Measurements from ENCODE around the gene BTRC.

The BTRC gene

DNA sequence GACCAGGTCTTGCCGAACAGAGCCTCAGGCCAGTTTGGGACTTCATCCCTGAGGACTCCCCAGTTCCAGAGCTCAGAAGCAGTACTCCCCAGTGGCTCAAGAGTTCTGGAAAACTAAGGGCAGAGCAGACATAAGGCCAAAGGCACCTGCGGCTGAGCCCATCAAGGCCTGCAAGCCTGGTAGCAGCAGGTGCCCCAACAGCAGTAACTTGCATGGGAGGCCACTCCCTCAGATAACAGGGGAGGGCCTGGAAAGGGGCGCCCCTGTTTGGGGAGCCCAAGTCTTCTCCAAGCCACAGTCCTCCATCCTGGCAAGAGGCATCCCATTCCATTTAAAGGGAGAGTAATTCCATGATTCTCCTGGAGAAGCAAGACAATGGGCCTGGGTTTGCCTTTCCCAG is 221.1 kb downstream of the BTRC start:
- no peak for TF ChIP-seq CTBP1 (IDR thresholded peaks at IDR 0.05; ENCODE audit: borderline replicate concordance)
- TF ChIP-seq L3MBTL2 (conservative IDR thresholded peaks at IDR 0.05): no peak
- no peak for TF ChIP-seq LEF1 (IDR thresholded peaks at IDR 0.05; ENCODE audit: borderline replicate concordance)
- TF ChIP-seq, protein P1, sequence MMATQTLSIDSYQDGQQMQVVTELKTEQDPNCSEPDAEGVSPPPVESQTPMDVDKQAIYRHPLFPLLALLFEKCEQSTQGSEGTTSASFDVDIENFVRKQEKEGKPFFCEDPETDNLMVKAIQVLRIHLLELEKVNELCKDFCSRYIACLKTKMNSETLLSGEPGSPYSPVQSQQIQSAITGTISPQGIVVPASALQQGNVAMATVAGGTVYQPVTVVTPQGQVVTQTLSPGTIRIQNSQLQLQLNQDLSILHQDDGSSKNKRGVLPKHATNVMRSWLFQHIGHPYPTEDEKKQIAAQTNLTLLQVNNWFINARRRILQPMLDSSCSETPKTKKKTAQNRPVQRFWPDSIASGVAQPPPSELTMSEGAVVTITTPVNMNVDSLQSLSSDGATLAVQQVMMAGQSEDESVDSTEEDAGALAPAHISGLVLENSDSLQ (IDR thresholded peaks at IDR 0.05): no peak
- no peak for TF ChIP-seq SP1 (IDR thresholded peaks at IDR 0.05)
- no peak for TF ChIP-seq BHLHE40 (IDR thresholded peaks at IDR 0.05; ENCODE audit: borderline replicate concordance)
- TF ChIP-seq SUZ12 (IDR thresholded peaks at IDR 0.05): no peak
- no peak for TF ChIP-seq ELF4 (IDR thresholded peaks at IDR 0.05)
- TF ChIP-seq ZNF384 (IDR thresholded peaks at IDR 0.05): no peak
- TF ChIP-seq HDGF (IDR thresholded peaks at IDR 0.05; ENCODE audit: borderline replicate concordance): no peak
- TF ChIP-seq NFRKB (IDR thresholded peaks at IDR 0.05): no peak
- TF ChIP-seq FOXM1 (IDR thresholded peaks at IDR 0.05; ENCODE audit: borderline replicate concordance): no peak
- TF ChIP-seq TARDBP (IDR thresholded peaks at IDR 0.05): no peak
- TF ChIP-seq ARNT (IDR thresholded peaks at IDR 0.05): no peak
- CTCF ChIA-PET: interaction anchor here (0.5 kb wide), 1 partner anchor 124 kb away, joined by 3 read pairs; no protein-coding TSS in a partner anchor
- no peak for DNase-seq (ENCODE audit: extremely low spot score)
- POLR2A ChIA-PET: interaction anchor here (1.9 kb wide), 1 partner anchor 13 kb away, joined by 10 read pairs; the partner anchor contains the start of genes DPCD and POLL

DNA sequence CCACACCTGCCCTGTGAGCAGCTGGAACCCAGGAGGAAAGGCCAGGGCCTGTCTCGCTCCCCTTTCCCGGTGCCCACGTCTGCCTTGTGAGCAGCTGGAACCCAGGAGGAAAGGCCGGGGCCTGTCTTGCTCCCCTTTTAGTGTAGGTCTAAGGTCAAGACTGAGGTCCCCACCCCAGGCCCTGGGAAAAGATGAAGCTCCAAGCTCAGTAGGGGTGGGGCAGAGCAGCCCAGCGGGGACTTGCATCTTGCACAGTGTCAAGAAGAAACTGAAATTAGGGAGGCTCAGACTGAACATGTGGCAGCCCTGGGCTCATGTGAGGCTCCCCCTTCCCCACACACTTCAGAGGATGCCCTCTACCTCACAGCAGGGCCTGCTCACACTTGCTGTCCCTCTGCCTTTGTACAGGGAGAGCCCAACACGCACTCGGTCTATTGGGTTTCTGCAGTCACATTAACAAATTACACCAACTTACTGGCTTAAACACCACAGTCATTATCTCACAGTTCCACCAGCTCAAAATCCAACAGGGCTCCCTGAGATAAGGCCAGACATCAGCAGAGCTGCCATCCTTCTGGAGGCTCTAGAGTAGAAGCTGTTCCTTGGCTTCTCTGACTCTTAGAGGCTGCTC is 221.7 kb downstream of the BTRC start:
- CTCF ChIA-PET: interaction anchor here (0.9 to 1.2 kb wide), 4 partner anchors 114 to 433 kb away, joined by 3 to 5 read pairs (median 4); no protein-coding TSS in a partner anchor
- no peak for DNase-seq (ENCODE audit: extremely low spot score)
- TF ChIP-seq FOXM1 (IDR thresholded peaks at IDR 0.05; ENCODE audit: borderline replicate concordance): no peak
- no peak for TF ChIP-seq CTBP1 (IDR thresholded peaks at IDR 0.05; ENCODE audit: borderline replicate concordance)
- POLR2A ChIA-PET: interaction anchor here (1.9 kb wide), 1 partner anchor 12 kb away, joined by 10 read pairs; the partner anchor contains the start of genes DPCD and POLL

DNA sequence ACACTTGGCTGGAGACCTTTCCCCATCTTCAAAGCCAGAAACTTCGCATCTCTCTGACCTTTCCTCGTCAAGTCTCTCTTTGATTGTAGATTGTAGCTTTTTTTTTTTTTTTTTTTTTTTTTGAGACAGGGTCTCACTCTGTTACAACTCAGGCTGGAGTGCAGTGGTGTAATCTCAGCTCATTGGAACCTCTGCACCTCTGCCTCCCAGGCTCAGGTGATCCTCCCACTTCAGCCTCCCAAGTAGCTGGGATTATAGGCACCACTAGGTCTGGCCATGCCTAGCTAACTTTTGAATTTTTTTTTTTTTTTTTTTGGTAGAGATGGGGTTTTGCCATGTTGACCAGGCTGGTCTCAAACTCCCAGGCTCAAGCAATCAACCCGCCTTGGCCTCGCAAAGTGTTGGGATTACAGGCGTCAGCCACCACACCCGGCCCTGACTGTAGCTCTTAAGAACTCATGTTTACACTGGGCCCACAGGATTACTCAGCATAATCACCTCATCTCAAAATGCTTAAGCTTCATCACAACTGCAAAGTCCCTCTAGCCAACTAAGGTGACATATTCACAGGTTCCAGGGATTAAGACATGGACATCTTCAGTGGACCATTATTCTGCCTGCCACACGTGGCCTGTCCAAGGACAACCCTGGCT is 222.4 kb downstream of the BTRC start:
- ChIA-PET CTCF (interaction anchor here (0.9 to 1.2 kb wide), 4 partner anchors 113 to 434 kb away, joined by 3 to 5 read pairs (median 4); no protein-coding TSS in a partner anchor), POLR2A (interaction anchor here (1.9 kb wide), 1 partner anchor 11 kb away, joined by 10 read pairs; the partner anchor contains the start of genes DPCD and POLL)
- TF ChIP-seq, protein P1 (IDR thresholded peaks at IDR 0.05): no peak
- TF ChIP-seq NFRKB (IDR thresholded peaks at IDR 0.05): no peak
- no peak for TF ChIP-seq CTBP1 (IDR thresholded peaks at IDR 0.05; ENCODE audit: borderline replicate concordance)
- no peak for TF ChIP-seq SUZ12 (IDR thresholded peaks at IDR 0.05)
- TF ChIP-seq ZNF384 (IDR thresholded peaks at IDR 0.05): no peak
- TF ChIP-seq FOXA1 (IDR thresholded peaks at IDR 0.05): no peak
- no peak for TF ChIP-seq ARNT (IDR thresholded peaks at IDR 0.05)
- TF ChIP-seq L3MBTL2 (conservative IDR thresholded peaks at IDR 0.05): no peak
- DNase-seq (ENCODE audit: extremely low spot score): no peak

DNA sequence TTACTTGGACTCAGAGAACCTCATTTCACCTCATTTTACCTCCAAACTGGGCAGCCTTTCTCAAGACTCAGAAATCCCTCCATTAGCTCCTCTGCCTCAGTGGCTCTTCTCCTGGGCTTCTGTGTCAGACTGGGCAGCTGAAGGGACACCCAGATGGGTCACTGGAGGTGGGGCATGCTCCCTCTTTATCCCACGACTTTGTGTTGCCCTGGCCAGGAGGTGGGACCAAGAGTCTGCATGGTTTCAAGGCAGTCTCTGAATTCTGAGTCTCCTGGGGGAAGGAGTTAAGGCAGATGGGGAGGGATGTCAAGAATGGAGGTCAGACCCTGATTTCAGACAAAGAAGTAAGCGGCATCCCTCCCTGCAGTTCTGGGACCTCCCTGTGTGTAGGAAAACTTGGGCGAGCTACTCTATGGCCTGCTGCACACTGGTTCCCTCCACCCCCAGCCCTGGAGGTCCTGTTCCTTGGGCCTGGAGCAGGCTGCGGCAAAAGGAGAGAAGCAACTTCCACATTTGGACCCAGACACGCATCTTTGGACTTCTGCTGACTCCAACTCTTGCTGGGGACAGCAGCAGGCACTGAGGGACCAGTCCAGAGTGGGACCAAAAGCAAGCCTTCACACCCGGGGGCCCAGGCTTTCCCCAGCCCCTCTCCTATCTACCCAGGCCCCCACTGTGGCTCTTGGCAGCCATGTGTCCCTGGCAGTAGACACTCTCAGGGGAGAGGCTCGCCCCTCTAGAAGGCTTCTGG is 223.3 kb downstream of the BTRC start:
- TF ChIP-seq, protein P1 (IDR thresholded peaks at IDR 0.05): no peak
- TF ChIP-seq BHLHE40 (IDR thresholded peaks at IDR 0.05; ENCODE audit: borderline replicate concordance): no peak
- TF ChIP-seq FOXA1 (IDR thresholded peaks at IDR 0.05): no peak
- TF ChIP-seq NFRKB (IDR thresholded peaks at IDR 0.05): no peak
- ChIA-PET POLR2A (interaction anchor here (1.1 kb wide), 1 partner anchor 11 kb away, joined by 3 read pairs; the partner anchor contains the start of genes DPCD and POLL), CTCF (no interaction called here)
- no peak for DNase-seq (ENCODE audit: extremely low spot score)

DNA sequence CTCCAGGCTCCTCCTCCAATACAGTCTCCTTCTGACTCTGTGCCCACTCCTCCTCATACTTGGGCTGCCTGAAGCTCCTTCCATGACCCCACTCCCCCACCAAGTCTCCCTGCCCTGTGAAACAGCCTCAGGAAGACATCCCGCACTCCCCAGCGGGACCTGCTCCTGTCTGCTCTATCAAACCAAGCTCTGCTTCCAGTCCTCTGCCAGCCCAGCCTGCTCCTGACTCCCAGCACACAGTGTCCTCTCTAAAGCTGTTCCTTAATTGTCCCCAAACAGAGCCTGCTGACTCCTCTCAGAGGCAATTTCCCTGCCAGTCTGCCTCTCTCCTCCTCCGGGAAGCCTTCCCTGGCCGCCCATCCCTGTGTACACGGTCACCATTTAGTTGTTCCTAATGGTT is 224.2 kb downstream of the BTRC start:
- POLR2A ChIA-PET: no interaction called here
- DNase-seq (ENCODE audit: extremely low spot score): no peak

More for the DNA sequence above, 224.2 kb downstream of the BTRC start:
- TF ChIP-seq NFRKB (IDR thresholded peaks at IDR 0.05) (no peak), FOXM1 (IDR thresholded peaks at IDR 0.05; ENCODE audit: borderline replicate concordance) (no peak), SUZ12 (IDR thresholded peaks at IDR 0.05) (no peak), HDGF (IDR thresholded peaks at IDR 0.05; ENCODE audit: borderline replicate concordance) (no peak), BHLHE40 (IDR thresholded peaks at IDR 0.05; ENCODE audit: borderline replicate concordance) (no peak), FOXA1 (IDR thresholded peaks at IDR 0.05) (no peak), FOXK2 (IDR thresholded peaks at IDR 0.05) (no peak), ZNF384 (IDR thresholded peaks at IDR 0.05) (no peak)
- CTCF ChIA-PET: interaction anchor here (1.0 kb wide), 1 partner anchor 9 kb away, joined by 4 read pairs; no protein-coding TSS in a partner anchor
